Uterus (tissue), 2 donors: ENCODE data around the gene MTG1.

ENCODE experiments used
- CTCF ChIP-seq, 4 experiments: fragments of 200-600 bp in 2 of 4; fragments of 450-650 bp in 2 of 4; sonication (generic) in 2 of 4; IDR thresholded peaks; one replicate each; pipeline ENCODE4 v1.5.1; 2016 to 2019; ENCODE audit warnings: antibody characterized with exemption in 4 of 4, mild to moderate bottlenecking in 2 of 4, moderate library complexity in 1 of 4
- POLR2A ChIP-seq, 2 donors: fragments of 450-650 bp; IDR thresholded peaks; one replicate each; pipeline ENCODE4 v1.6.1; 2016; ENCODE audit warnings: antibody characterized with exemption in 2 of 2, mild to moderate bottlenecking in 1 of 2, moderate library complexity in 1 of 2

- no peak for TF ChIP-seq POLR2A (IDR thresholded peaks at IDR 0.05)
- no peak for TF ChIP-seq CTCF (IDR thresholded peaks at IDR 0.05)
Measured at GRCh38 chr10:133355991-133356390, 38.0 kb upstream of the MTG1 start.
